GM21423 (cell line): Measurements from ENCODE around the gene SULT2B1.

Source experiments
- ATAC-seq: cut with Tn5 transposase; IDR thresholded peaks from one replicate; pipeline ENCODE4 v1.9.1; 2021; ENCODE audit warnings: mild to moderate bottlenecking, moderate library complexity; ENCODE audit not compliant: unreplicated experiment

SULT2B1 gene

GRCh38 chr19:48633148-48634035 lies 81.4 kb downstream of the SULT2B1 start:
- no peak for ATAC-seq

DNA sequence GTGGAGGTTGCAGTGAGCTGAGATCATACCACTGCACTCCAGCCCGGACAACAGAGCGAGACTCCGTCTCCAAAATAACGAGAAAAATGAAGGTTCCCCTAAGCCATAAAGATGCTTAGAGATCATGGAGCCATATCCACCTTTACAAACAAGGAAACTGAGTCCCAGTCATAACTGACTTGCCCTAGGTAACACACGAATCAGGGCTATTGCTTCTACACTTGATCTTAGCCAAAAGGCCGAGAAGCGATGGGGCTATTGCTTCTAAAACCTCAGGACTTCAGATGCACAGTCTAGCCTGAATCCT lies 82.0 kb downstream of the SULT2B1 start:
- no peak for ATAC-seq

- peak; percentile 23 for ATAC-seq
Measured at GRCh38 chr19:48634424-48635262, 82.7 kb downstream of the SULT2B1 start.

- ATAC-seq = no peak
Measured at GRCh38 chr19:48635263-48635965, 83.4 kb downstream of the SULT2B1 start.

GRCh38 chr19:48635966-48636858 lies 84.2 kb downstream of the SULT2B1 start:
- no peak for ATAC-seq

- no peak for ATAC-seq
Measured at GRCh38 chr19:48636859-48637448, 85.0 kb downstream of the SULT2B1 start, which contains the start of gene DBP. Gene DBP (minus strand): TSS chr19:48637379. CDS start chr19:48636994, 385 bp downstream.

DNA sequence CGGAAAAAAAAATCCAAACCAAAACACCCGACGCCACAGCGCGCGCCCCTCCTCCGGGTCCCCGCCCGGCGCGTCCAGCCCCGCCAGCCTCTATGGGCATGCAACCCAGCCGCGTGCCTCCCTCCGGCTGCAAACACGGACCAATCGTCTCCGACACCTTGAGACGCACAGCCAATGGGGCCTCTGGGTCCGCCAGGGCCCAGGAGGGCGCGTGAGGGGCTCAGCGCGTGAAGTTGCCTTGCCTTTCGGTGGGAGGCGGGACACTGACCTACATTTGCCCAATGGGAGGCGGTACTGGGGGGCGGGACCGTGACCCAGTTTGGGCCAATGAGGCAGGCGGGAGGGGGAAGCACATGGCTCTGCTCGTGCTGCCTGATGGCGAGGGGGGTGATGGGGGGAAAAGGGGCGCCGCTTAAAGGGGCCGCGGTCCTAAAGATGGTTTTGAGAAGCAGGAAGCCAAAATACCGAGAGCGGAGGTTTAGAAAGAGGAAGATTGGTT lies 85.5 kb downstream of the SULT2B1 start:
- peak; percentile 66 for ATAC-seq

GRCh38 chr19:48637948-48638830 lies 86.2 kb downstream of the SULT2B1 start:
- peak; percentile 10 for ATAC-seq

DNA sequence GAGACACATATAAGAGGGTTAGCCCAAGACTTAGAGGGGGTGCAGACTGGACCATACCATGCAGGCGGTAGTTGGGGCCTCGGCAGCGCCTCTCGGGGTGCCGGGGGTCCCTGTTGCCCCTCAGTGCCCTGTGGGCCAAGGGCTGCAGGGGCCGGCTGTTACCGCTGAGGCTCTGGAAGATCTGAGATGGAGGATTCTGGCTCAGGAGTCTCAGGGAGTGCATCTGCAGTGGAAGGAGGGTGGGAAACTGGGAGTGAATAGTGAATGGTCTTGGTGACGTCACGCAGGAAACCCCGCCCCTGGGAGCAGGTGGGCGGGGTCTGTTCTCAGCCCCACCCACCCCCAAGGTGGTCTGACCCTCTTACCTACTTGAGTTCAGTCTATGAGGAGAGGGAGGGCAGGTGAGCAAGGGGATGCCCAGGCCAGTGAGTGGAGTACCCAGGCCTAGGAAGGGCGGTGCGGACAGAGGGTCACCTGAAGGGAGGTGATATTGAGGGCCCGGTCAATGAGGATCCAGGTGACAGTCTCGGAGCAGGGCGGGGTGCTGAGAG lies 86.9 kb downstream of the SULT2B1 start:
- ATAC-seq = no peak

DNA sequence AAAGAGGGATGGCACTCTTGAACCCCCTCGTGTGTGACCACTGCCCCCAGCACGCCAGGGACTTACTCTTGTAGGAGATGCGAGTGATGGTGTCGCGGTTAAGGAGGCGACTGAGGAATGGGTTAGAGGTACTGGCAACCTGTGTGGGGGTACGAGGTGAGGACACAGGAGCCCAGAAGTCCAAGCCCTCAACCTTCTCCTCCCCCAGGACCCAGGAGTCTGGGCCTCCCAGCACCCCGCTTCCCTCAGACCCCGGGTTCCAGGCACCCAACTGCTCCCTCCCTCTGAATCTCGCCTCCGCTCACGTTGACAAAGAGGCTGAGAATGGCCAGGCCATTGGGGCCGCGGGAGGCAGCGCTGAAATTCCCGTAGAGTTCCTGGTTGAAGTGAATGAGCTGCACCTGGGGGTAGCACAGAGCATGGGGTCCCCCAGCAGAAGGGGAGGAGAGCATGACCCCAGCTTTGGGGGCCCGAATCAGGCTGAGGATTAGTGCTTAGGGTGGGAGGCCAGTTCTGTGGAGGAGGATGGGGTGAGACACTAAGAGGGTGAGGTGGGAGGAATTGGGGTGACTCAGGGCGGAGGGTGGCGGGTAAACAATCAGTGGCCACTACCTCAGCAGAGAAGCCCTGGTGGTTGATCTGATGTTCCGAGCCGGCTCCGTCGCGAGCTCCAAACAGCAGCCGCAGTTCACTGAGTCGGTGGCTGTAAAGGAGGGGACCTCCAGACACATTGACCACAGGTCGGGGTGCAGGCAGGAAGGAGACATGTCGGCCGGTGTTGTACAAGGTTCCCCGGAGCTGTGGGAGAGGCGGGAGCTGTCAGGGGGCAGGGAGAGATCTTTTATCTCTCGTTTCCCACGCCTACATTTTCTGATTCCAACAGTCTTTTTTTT lies 87.8 kb downstream of the SULT2B1 start:
- no peak for ATAC-seq

- ATAC-seq = no peak
Measured at GRCh38 chr19:48641850-48642249, 89.9 kb downstream of the SULT2B1 start.

GRCh38 chr19:48642862-48643261 lies 90.9 kb downstream of the SULT2B1 start:
- ATAC-seq = no peak

- no peak for ATAC-seq
Measured at GRCh38 chr19:48644355-48644754, 92.4 kb downstream of the SULT2B1 start.

DNA sequence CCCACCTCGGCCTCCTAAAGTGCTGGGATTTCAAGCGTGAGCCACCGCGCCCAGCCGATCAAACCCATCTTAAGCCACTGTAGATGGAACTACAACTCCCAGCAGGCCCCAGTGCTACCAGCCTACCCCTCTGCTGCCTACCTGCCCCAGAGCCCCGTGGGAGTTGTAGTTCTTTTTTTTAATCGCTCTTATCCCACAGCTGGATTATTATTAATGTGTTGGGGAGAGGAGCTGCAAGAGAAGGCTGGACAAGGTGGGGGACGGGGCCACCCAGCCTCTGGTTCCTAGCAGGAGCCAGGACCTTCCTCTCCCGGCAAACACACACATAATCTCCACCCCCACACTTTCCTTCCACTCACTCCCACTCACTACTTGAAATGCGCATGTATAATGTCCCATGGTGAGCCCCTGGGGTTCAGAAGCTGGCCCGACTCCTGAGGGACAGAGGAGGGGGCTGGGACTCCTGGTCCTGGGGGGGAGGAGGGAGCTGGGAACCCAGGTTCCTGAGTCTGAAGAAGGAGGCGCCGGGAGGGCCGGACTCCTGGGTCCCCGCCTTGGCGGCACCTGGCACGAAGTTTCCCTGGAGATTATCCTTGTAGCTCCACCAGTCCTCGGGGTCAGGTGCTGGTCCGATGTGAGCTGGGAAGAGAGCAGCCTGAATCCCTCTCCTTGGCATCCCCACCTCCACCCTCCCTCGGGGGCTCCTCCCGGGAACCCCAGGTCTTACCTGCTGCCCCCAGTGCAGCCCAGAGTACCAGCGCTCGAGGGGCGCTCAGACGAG lies 93.1 kb downstream of the SULT2B1 start:
- peak; percentile 48 for ATAC-seq

GRCh38 chr19:48645620-48646000 lies 93.6 kb downstream of the SULT2B1 start:
- ATAC-seq = no peak

DNA sequence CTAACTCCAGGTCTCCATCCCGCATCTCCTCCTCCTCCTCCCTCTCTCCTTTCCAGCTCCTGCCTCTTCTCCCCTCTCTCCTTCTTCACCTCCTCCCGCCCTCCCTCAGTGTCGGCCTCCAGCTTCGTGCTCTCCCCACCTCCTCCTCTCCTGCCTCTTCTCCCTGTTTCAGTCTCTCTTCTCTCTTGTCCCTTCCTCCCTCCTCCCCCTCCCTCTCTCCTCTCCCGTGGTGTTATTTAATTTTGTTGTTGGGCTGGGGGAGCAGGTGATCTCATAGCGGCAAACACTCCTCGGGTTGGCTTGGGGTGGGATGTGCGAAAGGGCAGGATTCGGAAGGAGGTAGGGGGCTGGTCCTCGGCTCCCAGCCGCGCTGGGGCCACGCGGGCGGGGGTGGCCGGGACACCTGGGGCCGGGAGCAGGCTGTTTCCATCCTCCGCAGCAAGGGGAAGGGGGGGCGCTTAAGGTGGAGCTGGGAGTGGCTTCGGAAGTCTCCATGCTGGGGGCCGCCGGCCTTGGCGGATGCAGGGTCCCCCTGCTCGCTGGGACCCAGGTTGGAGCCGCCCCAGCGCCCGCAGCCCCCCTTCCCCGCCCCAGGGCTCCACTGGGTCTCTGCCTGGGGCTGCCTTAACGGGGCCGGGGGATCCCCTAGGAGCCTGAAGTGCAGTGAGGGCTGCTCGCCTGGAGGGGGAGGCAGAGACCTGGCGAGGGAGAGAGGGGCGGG lies 94.2 kb downstream of the SULT2B1 start, which contains the start of gene CA11:
Gene CA11 (minus strand): TSS at position 187 of the 721 bp plus-strand sequence. CDS start 555 bp downstream, outside the sequence.
- peak; percentile 80 for ATAC-seq
